ENCODE measurements around the gene SLC43A2.
"Not testable (repeated sequence)": the region's sequence is repeated elsewhere in the genome, so short reads cannot be mapped to it uniquely, and the experiment has no call there.

The SLC43A2 gene

DNA sequence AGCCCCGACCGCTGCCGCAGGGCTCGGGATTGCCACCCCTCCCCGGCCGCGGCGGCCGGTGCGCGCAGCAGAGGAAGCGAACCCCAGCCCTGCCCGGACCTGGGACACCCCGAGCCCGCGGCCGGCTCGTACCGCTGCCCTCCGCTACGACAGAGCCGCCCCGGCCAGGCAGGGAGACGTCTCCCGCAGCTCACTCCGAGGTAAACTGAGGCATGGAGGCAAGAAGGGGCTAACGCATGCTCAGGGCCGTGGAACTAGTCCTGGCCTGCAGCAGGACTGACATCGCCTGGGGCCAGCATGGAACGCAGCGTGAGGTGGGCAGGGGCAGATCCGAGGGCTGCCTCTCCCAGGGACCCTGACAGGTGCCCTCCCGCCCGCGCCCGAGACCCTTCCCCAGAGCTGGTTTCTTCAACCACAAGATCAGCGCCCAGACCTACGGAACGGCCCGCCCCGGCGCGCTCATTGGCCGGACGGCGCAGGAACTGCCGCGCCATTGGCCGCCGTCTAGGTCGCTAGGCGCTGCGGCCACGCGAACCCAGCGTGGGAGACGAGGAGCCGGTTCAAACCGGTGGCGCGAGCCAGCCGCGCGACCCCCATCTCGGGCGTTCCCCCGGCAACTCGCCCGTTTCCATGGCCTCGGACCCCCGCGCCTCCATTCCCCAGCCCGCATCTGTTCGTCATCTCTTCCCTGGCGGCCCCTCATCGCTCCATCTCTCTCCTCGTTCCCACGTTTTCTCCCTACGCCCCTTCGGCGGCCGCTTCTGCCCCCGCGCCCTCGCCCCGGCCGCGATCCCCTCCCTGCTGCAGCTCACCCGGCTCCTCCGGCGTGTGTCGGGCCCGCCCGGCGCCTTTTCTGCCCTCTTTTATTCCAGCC is at the start of gene SLC43A2:
Gene SLC43A2, minus strand, starts transcription at position 853 of the 874 bp plus-strand sequence. CDS start 960 bp downstream, outside the sequence.
- DNase-seq (ENCODE audit: low read depth, low spot score), result no peak
- ChIA-PET CTCF (interaction anchor here (1.0 to 1.4 kb wide), 4 partner anchors 11 to 54 kb away, joined by 4 to 7 read pairs (median 4); partner anchors contain the start of gene RILP), POLR2A (no interaction called here)
- TF ChIP-seq, protein P1, sequence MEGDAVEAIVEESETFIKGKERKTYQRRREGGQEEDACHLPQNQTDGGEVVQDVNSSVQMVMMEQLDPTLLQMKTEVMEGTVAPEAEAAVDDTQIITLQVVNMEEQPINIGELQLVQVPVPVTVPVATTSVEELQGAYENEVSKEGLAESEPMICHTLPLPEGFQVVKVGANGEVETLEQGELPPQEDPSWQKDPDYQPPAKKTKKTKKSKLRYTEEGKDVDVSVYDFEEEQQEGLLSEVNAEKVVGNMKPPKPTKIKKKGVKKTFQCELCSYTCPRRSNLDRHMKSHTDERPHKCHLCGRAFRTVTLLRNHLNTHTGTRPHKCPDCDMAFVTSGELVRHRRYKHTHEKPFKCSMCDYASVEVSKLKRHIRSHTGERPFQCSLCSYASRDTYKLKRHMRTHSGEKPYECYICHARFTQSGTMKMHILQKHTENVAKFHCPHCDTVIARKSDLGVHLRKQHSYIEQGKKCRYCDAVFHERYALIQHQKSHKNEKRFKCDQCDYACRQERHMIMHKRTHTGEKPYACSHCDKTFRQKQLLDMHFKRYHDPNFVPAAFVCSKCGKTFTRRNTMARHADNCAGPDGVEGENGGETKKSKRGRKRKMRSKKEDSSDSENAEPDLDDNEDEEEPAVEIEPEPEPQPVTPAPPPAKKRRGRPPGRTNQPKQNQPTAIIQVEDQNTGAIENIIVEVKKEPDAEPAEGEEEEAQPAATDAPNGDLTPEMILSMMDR (IDR thresholded peaks at IDR 0.05; ENCODE audit: insufficient read depth, low read length, missing control alignments), result no peak
- H3K4me3 ChIP-seq (ENCODE audit: low read depth, low read length), result peak within 1 kb of the TSS; percentile 71

GRCh38 chr17:1676401-1676800 is 47.8 kb upstream of the SLC43A2 start:
- TF ChIP-seq, protein P1 (IDR thresholded peaks at IDR 0.05; ENCODE audit: insufficient read depth, low read length, missing control alignments), result no peak
- POLR2A ChIA-PET, result no interaction called here
- no peak for DNase-seq (ENCODE audit: low read depth, low spot score)
- H3K4me3 ChIP-seq (ENCODE audit: low read depth, low read length), result no peak overlapping the region
- CTCF ChIA-PET, result no interaction called here

DNA sequence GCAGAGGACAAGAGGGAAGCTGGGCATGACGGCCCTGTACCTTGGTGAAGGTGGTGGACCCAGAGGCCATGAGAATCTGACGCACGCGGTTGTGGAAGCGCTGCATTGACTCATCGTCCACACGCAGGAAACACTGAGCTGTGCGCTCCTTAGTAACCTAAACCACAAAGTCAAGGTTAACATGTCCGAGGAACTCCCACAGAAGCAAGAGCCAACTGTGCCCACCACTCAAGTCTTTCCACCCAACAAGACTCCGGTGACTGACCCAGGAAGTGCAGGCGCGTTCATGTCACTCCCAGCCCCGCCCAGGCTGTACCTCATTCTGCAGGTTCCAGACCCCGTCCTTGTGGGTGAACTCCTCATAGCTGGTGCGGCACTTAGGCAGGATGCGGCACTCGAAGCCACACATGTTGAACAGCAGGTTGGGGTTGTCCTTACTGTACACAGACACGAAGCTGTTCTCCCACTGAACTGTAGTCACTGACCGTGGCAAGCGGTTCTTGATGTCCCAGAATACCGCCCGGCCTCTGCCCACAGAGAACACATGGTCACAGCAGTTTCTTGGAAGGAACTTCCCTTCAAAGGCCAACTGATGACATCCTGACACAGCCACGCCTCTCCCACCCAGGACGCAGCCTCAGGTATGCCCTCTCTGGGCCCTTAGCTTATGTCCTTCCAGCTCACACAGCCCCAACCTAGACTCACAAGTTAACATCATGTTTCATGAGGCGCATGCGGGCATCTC is 44.6 kb upstream of the SLC43A2 start:
- POLR2A ChIA-PET, result interaction anchor here (0.6 kb wide), 1 partner anchor 11 kb away, joined by 3 read pairs; no protein-coding TSS in a partner anchor
- no peak for DNase-seq (ENCODE audit: low read depth, low spot score)
- TF ChIP-seq, protein P1 (IDR thresholded peaks at IDR 0.05; ENCODE audit: insufficient read depth, low read length, missing control alignments), result no peak
- CTCF ChIA-PET, result interaction anchor here (1.0 to 8.5 kb wide), 3 partner anchors 10 to 24 kb away, joined by 4 to 92 read pairs (median 29); partner anchors contain the start of genes RILP and SCARF1
- H3K4me3 ChIP-seq (ENCODE audit: low read depth, low read length), result no peak overlapping the region

GRCh38 chr17:1663934-1664333 is 35.3 kb upstream of the SLC43A2 start:
- POLR2A ChIA-PET; H3K4me3 ChIP-seq (ENCODE audit: low read depth, low read length); DNase-seq (ENCODE audit: low read depth, low spot score): not testable (repeated sequence)
- CTCF ChIA-PET, result interaction anchor here (1.4 to 8.1 kb wide), 4 partner anchors 9 to 90 kb away, joined by 3 to 102 read pairs (median 16); partner anchors contain the start of genes RILP and SCARF1

DNA sequence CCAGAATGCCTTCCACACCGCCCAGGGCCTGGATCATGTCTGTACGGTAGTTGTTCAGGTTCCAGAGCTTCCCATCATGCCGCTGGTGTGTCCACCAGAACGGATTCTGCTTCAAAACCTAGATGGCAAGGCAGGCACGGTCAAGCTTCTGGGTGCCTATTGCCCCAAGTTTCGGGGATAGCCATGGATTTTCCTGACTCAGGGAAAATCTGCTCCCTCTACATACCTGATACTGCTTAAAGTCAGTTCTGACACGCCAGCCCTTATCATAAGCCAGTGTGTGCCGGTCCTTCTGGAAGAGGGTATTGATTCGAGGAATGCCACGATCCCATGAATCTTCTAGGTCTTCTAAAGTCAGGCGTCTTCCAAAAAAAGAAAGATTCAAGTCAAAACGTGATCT is 32.4 kb upstream of the SLC43A2 start:
- ChIA-PET CTCF (interaction anchor here (1.0 to 8.1 kb wide), 5 partner anchors 8 to 123 kb away, joined by 3 to 102 read pairs (median 29); partner anchors contain the start of genes RILP and SCARF1), POLR2A (interaction anchor here (1.0 to 1.7 kb wide), 2 partner anchors 12 to 55 kb away, joined by 3 to 4 read pairs; partner anchors contain the start of gene RILP)
- TF ChIP-seq, protein P1 (IDR thresholded peaks at IDR 0.05; ENCODE audit: insufficient read depth, low read length, missing control alignments), result no peak
- no peak overlapping the region for H3K4me3 ChIP-seq (ENCODE audit: low read depth, low read length)
- no peak for DNase-seq (ENCODE audit: low read depth, low spot score)

- H3K4me3 ChIP-seq (ENCODE audit: low read depth, low read length), result no peak overlapping the region
- ChIA-PET POLR2A (no interaction called here), CTCF (interaction anchor here (1.2 to 8.1 kb wide), 3 partner anchors 9 to 11 kb away, joined by 4 to 102 read pairs (median 34); partner anchors contain the start of genes RILP and SCARF1)
- TF ChIP-seq, protein P1 (IDR thresholded peaks at IDR 0.05; ENCODE audit: insufficient read depth, low read length, missing control alignments), result no peak
- no peak for DNase-seq (ENCODE audit: low read depth, low spot score)
These were observed 29.5 kb upstream of the SLC43A2 start for GRCh38 chr17:1658100-1658499.

All from AG04449 (cell line).